CD4-positive, alpha-beta T cell treated with Interleukin-15 for 4 hours (primary cell): Measurements from ENCODE around the gene GAL.

ENCODE experiments used
- DNase-seq: peaks from one replicate; pipeline ENCODE4 v3.0.0-alpha.2; 2020; ENCODE audit warnings: low spot score

Gene GAL

DNA sequence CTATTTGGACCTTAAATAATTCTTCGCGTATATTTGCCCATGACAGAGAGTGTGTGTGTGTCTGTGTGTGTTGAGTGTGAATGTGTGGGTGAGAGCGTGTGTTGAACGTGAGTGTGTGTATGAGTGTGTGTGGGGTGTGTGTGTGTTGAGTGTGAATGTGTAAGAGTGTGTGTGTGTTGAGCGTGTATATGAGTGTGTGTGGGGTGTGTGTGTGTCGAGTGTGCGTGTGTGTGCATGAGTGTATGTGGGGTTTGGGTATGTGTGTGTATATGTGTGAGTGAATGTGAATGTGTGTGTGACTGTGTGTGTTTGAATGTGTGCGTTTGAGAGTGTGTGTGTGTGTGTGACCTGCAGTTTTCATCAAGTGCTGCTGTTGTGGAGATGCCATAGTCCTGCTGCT, 26.8 kb downstream of the GAL start:
- DNase-seq = no peak

DNA sequence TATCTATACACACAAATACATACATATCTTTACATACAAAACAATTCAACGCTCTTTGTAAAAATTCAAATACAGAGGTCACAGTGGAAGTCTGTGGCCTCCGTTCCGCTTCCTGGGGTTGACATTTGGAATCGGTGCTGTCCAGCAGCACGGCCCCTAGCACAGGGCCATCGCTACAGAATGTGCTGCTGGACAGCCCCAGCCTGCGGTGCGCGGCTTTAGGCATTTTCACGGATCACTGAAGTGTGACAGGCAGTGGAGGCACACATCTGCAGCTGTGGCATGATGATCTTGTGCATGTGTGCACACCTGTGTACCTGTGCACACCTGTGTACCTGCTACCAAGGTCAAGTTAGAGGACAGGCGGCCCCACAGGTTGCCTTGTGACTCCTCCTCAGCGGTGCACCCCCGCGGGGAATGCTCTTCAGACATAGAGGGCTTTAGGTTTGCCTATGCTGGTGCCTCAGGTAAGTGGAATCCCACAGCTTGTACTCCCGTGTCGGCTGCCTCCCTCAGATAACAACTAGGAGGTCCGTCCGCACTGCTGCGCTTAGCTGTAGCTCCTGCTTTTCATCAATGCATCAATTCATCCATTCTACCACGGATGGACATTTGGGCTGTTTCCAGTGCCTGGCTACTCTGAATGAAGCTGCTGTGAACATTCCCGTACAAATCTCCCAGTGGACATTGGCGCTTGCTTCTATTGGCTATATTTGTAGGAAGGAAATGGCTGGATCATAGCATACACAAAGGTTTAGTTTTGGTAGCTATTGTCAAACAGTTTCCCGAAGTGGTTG, 29.9 kb downstream of the GAL start:
- DNase-seq = no peak

DNA sequence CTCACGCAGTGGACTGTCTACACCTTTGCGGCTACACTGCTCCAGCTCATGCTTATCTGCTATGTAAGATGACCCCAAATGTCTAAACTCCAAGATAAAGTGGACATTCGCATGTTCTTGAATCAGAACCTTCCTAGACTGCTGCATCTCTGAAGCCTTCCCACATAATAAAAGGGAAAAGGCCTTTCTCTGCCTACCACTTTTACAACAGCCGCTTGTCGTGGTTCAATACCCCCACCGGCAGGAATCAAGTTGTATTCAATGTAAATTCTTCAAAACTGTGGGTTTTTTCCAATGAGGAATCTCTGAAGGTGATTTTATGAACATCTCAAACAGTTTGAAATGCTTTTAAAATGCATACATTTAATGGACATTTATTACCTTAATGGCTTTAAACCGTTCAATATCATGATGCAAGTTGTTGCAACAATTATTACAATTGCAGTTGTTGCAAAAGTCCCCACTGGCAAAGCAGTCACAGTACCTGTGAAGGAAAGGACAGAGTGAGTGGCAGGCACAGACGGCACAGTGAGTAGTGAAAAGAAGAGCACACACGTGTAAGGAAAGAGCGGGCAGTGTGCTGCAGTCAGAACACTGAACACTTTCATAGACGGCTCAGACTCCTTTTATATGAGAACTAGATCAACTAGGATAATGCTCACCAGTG, 31.2 kb downstream of the GAL start:
- DNase-seq = no peak

DNA sequence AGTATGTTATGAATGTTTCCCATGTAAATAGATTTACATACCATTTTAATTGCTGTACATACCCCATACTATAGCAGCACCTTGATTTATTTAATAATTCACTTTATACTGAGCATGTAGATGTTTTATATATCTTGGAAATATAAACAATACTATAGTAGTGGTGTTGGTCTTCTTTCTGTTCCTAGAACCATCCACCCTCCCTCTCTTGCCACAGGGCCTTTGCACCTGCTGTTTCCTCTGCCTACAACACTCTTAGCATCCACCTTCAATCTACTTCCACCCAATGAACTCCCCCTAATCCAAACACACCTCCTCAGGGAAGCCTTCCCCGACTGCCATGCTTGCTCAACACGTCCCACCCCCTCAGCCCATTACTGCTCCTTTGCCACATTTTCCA, 36.7 kb downstream of the GAL start:
- DNase-seq = no peak

- DNase-seq = no peak
These were observed 37.8 kb downstream of the GAL start for GRCh38 chr11:68722143-68722542.

GRCh38 chr11:68724293-68724692, 39.9 kb downstream of the GAL start:
- no peak for DNase-seq

DNA sequence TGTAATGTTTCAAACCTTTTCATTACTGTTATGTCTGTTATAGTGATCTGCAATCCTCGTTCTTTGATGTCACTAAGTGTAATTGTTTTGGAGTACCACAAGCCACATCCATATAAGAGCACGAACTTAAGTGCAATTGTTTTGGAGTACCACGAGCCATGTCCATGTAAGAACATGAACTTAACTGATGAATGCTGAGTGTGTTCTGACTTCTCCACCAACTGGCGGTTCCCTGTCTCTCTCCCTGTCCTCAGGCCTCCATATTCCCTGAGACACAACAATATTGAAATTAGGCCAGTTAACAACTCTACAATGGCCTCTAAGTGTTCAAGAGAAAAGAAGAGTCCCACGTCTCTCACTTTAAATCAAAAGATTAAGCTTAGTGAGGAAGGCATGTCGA, 43.4 kb downstream of the GAL start:
- no peak for DNase-seq

- DNase-seq = no peak
These were observed 49.8 kb downstream of the GAL start for GRCh38 chr11:68734111-68734510.

GRCh38 chr11:68735125-68735524, 50.8 kb downstream of the GAL start:
- no peak for DNase-seq

- no peak for DNase-seq
These were observed 51.3 kb downstream of the GAL start for GRCh38 chr11:68735646-68736045.
